ENCODE results near the gene CHST3.

DNA sequence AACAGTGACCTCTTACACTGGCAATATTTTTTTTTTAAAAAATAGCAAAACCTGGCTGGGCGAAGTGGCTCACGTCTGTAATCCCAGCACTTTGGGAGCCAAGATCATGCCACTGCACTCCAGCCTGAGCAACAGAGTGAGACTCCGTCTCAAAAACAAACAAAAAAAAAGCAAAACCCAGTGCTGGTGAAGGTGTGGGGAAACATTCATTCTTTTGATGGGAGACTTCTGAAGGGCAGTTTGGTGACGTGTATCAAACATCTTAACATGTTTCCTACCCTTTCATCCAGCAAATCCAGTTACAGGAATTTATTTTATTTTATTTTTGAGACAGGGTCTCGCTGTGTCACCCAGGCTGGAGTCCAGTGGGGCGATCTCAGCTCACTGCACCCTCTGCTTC, 58.0 kb downstream of the CHST3 start:
- TF ChIP-seq POLR2A (IDR thresholded peaks at IDR 0.05) (no peak), EP300 (IDR thresholded peaks at IDR 0.05) (no peak)

All from sigmoid colon (tissue), 4 donors.